ENCODE data around the gene BMPR1B.
"Not testable (repeated sequence)": the region's sequence is repeated elsewhere in the genome, so short reads cannot be mapped to it uniquely, and the experiment has no call there.

Gene BMPR1B

GRCh38 chr4:94841166-94841863 is 83.6 kb downstream of the BMPR1B start:
- not testable (repeated sequence) for DNase-seq

DNA sequence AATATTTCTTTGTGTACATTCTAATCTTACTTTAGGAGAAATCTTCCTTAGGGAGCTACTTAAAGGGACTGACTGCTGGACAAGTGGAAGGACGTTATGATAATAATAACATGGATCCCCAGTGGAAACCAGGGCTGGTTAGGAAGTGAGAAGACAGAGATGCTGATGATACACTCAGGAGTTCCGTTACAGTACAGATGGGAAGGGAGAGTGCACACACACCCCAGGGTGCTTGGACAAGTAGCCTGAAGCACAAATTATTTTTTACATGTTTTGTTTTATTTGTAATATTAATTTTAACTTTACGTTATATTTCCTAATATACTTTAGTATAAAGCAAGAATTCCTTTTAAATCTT is 84.1 kb downstream of the BMPR1B start:
- DNase-seq: no peak

GRCh38 chr4:94843216-94843615 is 85.5 kb downstream of the BMPR1B start:
- DNase-seq: no peak

- no peak for DNase-seq
Observed at GRCh38 chr4:94848326-94848725, 90.6 kb downstream of the BMPR1B start.

DNA sequence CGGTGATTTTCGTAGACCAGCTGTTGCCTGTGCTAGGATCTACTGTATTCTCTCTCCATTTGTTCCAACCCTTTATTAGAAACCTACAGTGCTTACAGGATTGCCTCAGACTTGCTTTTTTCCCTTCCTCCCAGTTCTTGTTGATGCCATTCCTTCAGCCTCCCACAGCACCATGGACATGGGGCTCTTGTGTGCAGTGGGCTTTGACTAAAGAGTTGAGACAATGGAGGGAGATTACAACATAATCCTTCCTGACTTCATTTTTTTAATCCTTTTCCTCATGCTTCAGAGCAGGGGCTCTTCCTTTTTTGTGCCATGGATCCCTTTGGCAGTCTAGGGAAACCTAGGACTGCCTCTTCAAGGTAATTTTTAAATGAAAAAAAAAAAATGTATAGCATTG is 92.1 kb downstream of the BMPR1B start:
- DNase-seq: no peak

GRCh38 chr4:94852616-94853015 is 94.9 kb downstream of the BMPR1B start:
- DNase-seq: no peak

GRCh38 chr4:94856030-94856429 is 98.3 kb downstream of the BMPR1B start:
- no peak for DNase-seq

DNA sequence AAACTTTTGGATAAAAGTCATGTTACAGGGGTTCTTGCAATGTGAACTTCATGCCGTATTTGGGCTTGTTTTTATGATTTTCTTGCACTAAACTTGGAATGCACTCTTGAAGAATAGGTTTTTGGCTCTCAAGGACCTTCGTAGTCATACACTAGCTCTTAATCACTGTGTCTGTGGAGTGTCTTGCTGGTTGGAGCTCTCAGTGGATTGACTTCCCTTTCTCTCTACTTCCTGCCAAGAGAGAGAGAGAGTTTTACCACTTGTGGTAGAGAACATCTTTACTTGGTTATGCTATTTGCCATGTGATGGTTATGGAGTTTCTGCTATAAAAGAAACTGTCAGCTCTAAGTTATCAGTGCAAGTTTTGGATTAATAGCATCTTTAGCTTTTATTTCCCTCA is 112.4 kb downstream of the BMPR1B start:
- DNase-seq: no peak

GRCh38 chr4:94871644-94872305 is 114.0 kb downstream of the BMPR1B start:
- no peak for DNase-seq

- DNase-seq: no peak
Observed at GRCh38 chr4:94877973-94878372, 120.2 kb downstream of the BMPR1B start.

DNA sequence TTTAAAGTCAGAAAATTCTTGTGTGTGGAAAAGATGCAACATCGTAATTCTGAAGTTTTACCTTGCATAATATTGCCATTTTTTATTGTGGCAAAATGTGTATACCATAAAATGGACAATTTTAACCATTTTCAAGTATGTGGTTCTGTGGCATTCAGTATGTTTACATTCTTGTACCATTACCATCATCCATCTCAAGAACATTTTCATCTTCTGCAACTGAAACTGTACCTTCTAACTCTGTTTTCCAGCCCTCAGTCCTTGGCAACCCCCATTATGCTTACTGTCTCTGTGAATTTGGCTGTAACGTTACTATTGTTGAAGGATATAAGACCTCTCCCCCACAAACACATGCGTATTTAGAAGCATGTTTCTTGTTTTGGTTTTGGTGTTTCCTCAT is 123.2 kb downstream of the BMPR1B start:
- DNase-seq: no peak

DNA sequence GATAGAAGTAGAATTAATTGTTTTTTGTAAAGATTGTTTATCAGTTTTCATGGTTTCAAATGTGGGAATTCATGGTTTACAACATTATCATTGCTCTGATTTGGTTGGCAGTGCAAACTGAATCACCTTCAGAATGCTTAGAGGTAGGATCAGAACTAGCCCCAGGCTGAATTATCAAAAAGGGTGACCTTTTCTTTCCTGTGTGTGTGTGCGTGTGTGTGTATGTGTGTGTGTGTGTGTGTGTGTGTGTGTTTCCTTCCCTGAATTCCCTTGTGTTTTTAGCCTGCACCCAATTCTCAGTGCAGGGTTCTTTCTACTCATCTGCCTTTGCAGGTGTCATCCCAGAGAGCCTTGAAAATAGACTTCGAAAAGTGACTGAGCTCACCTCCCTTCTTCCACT is 125.0 kb downstream of the BMPR1B start:
- no peak for DNase-seq

GRCh38 chr4:94887027-94887426 is 129.3 kb downstream of the BMPR1B start:
- no peak for DNase-seq

DNA sequence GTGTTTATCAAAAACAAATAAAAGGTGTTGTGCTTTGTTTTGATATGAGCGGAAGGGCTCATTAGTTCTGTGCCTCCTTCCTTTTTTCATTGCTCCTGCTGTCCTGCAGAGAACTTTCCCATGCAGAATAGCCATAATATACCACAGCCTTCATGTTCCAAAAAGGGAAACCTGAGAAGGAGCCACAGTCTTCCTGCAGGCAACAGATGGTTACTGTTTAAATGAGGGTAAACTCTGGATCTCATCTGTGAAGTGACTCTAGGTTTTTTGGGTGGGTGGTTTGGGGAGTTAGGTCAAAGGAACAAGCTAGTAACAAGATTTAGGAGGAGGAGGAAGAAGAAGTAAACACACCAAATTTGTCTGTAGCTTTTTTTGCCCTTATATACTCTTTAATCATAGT is 131.8 kb downstream of the BMPR1B start:
- DNase-seq: no peak

DNA sequence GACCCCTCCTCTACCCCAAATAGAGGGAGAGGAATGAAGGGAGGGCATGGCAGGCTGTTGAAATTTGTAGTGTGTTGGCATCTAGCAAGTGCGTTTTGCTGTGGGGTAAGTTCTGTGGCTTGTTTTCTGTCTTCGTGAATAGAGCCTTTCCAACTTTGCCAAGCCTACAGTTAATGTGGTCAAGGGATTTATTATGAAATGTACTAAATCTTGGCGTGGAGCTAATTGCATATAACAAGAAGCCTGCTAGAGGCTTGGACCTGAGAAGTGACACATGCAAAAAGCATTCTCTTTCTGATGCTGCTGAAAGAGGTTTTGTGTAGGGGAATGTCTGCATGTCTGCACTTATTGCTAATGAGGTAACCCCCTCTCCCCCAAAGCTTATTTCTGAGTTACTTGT is 132.2 kb downstream of the BMPR1B start:
- no peak for DNase-seq

DNA sequence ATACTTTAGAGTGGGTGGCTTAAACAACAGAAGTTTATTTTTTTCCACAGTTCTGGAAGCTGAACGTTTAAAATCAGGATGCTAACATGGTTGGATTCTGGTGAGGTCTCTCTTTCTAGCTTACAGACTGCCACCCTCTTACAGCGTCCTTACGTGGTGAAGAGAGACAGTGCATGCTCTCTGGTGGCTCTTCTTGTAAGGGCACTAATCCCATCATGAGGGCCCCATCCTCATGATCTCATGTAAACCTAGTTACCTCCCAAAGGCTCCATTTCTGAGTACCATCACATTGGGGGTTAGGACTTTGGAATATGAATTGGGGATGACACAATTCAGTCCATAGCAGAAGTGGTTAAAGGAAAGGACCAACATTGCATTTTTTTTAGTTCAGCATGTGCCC is 132.8 kb downstream of the BMPR1B start:
- no peak for DNase-seq

DNA sequence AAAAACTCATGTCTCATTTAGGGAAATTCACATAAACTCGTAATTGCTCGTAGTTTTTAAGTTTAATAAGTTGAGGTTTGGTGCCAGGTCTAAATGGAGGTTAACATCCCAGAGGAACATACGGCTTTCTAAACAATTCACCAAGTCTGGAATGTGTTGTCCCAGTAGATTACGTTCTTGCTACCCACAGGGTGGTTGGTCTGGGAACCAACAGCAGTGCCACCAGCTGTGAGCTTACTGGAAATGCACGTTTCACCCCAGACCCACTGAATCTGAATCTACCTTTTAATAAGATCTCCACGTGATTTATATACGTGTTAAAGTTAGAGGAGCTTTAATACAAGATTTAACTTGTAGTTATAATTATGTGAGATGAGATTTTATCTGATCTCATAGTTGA is 134.3 kb downstream of the BMPR1B start:
- DNase-seq: no peak

GRCh38 chr4:94895081-94895480 is 137.3 kb downstream of the BMPR1B start:
- DNase-seq: no peak

GRCh38 chr4:94897023-94897422 is 139.3 kb downstream of the BMPR1B start:
- no peak for DNase-seq

DNA sequence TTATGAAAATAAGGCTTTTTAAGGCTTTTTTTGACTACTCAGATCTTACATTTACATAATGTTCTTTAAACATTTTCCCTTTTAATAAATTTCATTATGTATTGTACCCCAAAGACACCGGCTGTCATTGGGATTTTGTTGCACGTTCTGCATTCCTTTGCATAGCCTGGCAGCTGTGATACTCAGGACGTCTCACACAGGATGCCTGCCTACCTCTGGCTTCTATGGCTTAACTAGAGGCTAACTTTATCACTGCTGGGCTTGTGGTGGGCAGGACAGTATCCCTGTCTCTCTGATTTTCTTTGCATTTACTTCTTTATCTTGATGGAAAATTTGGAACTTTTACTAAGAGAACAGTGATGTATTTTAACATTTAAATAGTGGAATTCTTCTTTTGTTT is 147.8 kb downstream of the BMPR1B start:
- DNase-seq: no peak

GRCh38 chr4:94909645-94910044 is 151.9 kb downstream of the BMPR1B start:
- DNase-seq: no peak

- no peak for DNase-seq
Observed at GRCh38 chr4:94911106-94911505, 153.4 kb downstream of the BMPR1B start.

DNA sequence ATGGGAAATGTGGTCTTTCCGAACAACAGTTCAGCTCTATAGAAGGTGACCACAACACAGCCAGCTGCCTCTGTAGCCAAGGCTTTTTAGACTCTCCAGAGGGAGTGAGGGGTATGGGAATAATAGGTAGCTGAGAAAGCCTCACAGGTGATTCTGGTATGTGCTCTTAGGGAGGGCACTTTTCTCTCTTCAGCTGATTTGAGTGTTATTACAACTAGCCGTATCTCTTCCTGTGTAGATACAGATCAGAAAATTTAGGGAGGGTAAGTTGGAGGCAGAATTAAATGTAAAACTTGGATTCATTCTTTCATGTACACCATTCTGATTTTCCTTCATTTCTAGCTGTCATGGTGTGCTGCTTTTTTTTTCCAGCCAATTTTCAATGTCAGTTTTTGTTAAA is 154.9 kb downstream of the BMPR1B start:
- no peak for DNase-seq

GRCh38 chr4:94913316-94913715 is 155.6 kb downstream of the BMPR1B start:
- no peak for DNase-seq

DNA sequence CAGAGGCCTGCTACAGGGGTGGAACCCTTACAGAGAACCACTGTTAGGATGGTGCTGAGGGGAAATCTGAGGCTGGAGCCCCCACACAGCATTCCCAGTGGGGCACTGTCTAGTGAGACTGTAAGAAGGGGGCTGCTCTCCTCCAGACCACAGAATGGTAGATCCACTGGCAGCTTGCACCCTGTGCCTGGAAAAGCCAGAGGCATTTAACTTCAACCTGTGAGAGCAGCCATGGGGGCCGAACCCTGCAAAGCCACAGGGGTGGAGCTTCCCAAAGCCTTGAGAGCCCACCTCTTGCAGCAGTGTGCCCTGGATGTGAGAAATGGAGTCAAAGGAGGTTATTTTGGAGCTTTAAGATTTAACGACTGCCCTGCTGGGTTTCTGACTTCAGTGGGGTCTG is 159.4 kb downstream of the BMPR1B start:
- DNase-seq: no peak

Measured in SHP77 treated with DMSO at 0.1 percent for 48 hours (cell line).